Fibroblast of skin of right biceps (primary cell): Measurements from ENCODE around the gene TRAPPC12.
"Not testable (repeated sequence)": the region's sequence is repeated elsewhere in the genome, so short reads cannot be mapped to it uniquely, and the experiment has no call there.

Experiments
- DNase-seq: peaks from one replicate; pipeline ENCODE4 v3.0.0-alpha.2; 2013

The TRAPPC12 gene

DNA sequence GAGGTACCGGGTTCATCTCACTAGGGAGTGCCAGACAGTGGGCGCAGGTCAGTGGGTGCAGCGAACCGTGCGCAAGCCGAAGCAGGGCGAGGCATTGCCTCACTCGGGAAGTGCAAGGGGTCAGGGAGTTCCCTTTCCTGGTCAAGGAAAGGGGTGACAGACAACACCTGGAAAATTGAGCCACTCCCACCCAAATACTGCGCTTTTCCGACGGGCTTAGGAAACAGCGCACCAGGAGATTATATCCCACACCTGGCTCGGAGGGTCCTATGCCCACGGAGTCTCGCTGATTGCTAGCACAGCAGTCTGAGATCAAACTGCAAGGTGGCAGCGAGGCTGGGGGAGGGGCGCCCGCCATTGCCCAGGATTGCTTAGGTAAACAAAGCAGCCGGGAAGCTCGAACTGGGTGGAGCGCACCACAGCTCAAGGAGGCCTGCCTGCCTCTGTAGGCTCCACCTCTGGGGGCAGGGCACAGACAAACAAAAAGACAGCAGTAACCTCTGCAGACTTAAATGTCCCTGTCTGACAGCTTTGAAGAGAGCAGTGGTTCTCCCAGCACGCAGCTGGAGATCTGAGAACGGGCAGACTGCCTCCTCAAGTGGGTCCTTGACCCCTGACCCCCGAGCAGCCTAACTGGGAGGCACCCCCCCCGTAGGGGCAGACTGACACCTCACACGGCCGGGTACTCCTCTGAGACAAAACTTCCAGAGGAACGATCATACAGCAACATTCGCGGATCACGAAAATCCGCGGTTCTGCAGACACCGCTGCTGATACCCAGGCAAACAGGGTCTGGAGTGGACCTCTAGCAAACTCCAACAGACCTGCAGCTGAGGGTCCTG is 9.9 kb upstream of the TRAPPC12 start:
- not testable (repeated sequence) for DNase-seq

DNA sequence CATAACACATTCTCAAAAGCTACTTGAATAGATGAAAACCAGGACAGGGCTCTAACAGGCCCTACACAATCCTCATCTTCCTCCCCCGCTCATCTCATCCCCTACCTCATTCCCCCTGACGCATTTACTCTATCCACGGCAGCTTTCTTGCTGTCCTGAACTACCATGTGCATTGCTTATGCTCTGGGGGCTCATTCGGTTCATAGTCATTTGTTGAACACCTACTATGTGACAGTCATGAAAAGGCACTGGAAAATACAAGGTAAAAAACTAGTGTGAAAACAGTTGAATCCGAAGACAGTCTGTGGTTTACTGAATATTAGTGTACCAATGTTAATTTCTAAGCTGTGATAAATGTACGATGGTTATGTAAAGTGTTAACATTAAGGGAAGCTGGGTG is 2.7 kb upstream of the TRAPPC12 start:
- no peak for DNase-seq

DNA sequence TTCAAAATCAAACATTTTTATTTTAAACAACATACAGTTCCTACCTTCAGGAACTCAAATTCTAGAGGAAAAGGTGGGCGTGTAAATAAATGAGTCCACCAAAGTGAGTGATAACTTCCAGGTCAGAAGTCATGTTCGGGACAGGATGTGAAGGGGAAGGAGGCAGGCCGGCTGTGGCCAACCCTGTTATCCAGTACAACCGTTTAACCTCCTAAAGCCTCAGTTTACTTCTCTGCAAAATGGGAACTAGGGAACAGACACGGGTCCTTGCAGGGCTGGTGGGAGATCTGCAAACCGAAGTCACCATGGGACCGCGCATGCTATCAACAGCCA is 2.2 kb upstream of the TRAPPC12 start:
- DNase-seq = peak; percentile 51

DNA sequence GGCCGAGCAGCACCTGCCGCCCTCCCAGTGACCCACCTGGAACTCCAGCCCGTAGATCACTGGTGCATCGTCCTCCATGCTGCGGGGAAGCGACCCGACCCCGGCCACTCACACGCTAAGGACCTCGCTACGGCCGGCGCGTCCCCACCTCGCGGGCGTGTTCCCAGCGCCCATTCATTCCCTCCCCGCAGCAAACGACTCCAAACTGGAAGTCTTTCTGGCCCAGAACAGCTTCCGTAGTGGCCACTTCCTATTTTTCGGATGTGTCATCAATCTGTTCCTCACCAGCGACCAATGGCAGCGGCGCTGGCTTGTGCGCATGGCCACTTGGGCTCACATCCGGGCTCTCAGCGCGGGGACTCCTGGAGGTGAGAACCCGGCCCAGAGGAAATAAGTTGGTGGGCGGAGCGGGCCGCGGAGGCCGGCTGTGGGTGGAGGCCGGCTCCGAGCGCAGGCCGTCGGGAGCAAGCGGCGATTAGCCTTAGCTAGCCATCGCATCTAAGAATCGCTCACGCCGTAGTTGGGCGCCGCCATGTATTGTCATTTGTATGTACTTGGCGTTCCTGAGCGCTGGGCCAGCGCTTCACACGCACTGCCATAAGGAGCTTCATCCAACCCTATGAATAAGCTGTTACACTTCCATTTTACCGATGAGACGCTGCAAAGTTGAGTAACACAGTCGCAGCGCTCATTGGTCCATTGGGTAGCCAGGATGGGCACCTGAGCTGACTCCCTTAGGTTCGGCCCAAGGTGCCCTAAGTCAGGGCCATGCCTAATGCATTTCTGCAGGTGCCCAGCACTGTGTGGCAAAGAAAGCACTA is 1.7 kb upstream of the TRAPPC12 start, which contains the start of gene EIPR1:
Gene EIPR1 (minus strand): TSS at position 207 of the 821 bp plus-strand sequence. CDS start 129 bp downstream, at position 78.
- peak; percentile 99 for DNase-seq

DNA sequence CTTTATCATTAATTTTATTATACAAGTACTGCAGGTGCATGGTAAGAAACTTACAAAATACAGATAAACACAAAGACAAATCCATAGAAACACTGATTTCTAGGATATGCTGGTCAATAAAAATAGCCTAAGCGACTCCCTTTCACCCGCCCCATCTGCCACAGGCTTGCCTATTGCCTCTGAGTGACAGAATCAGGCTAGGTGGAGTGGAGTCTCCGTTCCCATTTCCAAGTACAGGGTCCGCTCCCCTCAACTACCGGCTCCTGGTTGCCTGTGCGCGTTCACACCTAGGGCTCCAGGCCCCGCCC is 201 bp upstream of the TRAPPC12 start:
- no peak for DNase-seq

DNA sequence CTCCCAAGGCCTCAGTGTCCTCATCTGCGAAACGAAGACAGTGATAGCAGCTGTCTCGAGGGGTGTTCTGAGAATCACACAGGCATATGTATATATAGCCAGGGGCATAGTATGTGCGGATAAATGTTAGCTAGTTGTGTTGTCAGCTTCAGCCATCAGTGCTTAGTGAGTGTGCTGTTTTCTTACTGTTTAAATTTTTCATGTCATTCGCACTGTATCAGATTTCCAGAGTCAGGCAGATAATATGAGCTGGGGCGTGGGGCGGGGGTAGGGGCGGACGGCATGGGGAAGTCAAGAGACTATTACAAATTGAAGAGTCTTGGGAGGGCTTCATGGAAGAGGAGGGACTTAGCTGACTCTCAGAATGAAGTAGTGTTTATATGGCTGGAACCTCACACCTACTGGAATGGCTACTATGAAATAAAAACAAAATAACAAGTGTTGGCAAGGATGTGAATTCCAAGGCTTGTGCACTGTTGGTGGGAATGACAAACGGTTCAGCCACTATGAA is 7.0 kb downstream of the TRAPPC12 start:
- no peak for DNase-seq

DNA sequence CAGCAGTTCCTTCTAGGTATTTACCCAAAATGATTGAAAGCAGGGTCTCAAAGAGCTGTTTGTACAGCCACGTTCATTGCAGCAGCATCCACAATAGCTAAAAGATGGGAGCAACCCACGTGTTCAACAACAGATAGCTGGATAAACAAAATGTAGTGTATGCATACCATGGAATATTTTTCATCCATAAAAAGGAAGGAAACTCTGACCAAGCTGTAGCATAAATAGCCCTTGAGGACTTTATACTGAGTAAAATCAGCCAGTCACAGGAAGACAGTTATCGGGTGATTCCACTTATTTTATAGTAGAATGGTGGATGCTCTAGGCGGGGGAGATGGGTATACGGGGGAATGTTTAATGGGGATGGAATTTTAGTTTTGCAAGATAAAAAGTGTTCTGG is 7.5 kb downstream of the TRAPPC12 start:
- no peak for DNase-seq

DNA sequence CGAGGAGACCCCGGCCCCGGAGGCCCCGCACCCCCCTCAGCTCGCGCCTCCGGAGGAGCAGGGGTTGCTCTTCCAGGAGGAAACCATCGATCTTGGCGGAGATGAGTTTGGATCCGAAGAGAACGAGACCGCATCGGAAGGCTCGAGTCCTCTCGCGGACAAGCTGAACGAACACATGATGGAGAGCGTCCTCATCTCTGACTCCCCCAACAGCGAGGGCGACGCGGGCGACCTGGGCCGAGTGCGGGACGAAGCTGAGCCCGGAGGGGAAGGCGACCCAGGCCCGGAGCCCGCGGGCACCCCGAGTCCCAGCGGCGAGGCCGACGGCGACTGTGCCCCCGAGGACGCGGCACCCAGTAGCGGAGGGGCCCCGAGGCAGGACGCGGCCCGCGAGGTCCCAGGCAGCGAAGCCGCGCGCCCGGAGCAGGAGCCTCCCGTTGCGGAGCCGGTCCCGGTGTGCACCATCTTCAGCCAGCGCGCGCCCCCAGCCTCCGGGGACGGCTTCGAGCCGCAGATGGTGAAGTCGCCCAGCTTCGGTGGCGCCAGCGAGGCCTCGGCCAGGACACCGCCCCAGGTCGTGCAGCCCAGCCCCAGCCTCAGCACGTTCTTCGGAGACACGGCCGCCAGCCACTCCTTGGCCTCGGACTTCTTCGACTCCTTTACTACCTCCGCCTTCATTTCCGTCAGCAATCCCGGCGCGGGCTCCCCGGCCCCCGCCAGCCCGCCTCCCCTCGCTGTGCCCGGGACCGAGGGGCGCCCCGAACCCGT is 8.3 kb downstream of the TRAPPC12 start:
- no peak for DNase-seq

DNA sequence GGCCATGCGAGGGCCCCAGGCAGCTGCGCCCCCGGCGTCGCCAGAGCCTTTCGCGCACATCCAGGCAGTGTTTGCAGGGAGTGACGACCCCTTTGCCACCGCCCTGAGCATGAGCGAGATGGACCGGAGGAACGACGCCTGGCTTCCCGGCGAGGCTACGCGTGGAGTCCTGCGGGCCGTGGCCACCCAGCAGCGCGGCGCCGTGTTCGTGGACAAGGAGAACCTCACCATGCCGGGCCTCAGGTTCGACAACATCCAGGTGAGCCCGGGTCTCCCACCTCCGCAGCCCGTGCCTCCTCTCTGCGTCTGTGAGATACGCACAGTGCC is 8.9 kb downstream of the TRAPPC12 start:
- DNase-seq = no peak

DNA sequence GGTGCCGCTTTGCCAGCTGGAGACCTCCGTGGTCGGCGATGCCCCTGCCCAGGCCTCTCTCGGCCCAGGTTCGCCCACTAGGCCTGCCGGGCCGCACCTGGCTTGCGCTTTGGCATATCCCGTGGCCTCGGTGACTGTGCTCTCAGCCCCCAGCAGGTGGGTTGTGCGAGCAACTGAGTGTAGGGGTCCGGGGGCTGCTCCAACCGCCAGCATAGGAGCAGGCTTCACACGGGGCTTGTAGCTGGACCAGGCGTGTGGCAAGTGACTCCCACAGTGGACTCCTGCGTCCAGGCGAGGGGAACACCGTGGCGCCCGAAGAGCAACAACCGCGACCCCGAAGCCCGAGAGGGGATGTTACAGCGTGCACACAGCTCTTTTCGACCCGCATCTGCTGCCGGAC is 9.7 kb downstream of the TRAPPC12 start:
- no peak for DNase-seq

DNA sequence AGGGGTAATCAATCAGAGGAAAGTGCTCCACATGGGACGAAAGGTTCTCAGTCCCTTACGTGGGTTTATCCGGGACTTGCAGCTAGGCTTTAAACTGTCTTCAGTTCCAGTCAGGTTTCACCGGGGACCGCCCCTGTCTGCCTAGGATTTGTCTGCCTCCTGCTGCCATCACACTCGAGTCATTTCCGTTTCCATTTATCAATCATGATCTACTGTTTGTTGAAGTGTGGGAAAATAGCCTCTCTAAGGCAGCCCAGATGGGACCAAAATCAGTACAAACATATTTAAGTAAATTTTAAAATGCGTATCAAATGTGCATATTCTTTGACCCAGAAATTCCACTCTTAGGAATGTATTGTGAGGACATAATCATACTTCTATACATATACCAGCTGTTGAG is 10.5 kb downstream of the TRAPPC12 start:
- no peak for DNase-seq

DNA sequence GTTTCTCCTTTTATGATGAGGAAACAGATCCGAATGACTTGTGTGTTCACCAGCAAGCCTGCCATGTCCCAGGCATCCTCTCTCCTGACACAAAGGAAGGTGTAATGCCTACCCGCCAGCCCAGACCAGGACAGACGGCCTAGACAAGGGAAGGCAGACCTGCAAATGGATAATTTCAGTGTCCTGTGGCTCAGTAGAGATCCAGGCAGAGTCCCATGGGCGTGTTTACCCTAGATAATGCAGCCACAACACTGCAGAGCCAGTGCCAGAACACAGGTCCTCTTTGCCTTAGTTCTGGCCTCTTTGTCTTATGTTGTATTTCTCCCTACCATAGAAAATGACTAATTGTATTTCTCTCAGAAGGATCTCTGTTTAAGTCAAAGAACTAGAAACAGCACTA is 12.7 kb downstream of the TRAPPC12 start:
- no peak for DNase-seq

DNA sequence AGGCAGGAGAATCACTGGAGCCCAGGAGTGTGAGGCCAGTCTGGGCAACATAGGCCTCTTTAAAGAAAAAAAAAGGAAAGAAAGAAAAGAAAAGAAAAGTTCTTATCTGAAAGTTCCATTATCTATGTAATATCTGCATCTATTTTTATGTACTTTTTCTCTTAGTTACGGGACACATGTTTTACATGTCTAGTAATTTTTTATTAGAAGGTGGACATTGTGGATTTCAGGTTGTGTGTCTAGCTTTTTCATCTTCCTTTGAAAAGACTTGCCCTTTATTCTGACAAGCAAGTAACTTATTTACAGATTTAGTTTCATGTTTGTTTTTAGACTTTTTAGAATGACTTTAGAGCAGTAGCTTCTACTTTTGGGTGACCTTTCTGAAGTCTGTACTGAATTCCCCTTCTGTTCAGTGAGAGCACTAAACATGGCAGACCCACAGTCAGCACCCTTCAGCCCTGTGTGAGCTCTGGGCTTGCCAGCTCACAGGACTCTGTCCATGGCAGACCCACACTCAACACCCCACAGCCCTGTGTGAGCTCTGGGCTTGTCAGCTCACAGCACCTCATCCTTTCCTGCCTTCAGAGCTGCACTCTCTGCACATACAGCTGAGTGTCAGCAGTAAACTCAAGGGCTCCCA is 17.5 kb downstream of the TRAPPC12 start:
- no peak for DNase-seq

DNA sequence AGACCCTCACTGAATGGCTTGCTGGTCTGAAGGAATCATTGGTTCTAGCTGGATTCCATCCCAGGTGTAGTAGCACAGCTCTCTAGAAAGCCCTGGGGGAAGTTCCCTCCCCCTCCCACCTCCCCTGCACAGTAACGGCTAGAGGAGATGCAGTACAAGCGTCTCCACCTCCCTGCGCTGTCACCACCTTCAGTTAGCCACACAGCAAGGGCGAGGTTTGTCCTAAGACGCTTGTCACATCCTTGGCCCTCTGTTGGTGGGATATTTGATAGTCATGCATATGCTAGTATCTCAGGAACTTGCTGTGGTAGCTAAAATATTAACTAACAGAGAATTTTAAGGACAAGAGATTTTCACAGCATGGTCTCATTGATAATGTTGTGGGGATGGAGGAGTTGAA is 19.4 kb downstream of the TRAPPC12 start:
- no peak for DNase-seq

DNA sequence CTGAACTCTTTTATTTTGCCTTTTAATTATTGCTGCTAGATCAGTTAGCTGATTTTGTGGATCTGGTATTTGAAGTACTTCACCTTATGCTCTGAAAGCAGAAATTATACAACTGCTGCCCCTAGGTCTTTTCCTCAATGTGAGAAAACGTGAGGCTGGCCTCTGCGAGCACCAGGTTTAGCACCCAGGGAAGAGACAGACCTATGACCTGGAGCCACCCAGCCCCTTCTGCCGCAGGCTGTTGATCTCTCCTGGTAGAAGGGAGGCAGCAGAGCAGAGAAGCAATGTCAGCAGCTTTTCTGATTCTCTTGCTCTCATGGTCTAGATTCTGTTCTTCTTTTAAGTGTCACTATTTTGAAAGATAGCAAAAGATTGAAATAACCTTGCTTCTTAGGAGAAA is 19.9 kb downstream of the TRAPPC12 start:
- DNase-seq = no peak

DNA sequence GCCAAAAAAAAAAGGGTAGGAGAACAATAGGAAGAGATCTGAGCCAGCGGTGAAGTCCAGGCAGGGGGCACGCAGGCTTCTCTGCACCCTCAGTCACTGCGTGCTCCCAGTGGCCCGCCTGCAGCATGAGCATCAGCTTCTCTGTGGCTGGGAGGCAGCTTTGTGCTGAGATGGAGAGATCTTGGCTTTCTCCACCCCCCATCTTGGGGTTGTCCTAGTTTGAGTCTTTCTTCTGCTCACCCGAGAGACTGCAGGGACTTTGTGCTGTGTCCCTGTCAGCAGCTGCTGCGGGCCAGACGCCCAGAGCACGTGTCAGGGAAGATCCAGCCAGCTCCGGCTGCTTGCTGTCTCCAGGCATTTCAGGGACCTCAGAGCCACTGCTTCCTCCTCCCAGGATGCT is 20.3 kb downstream of the TRAPPC12 start:
- DNase-seq = no peak

DNA sequence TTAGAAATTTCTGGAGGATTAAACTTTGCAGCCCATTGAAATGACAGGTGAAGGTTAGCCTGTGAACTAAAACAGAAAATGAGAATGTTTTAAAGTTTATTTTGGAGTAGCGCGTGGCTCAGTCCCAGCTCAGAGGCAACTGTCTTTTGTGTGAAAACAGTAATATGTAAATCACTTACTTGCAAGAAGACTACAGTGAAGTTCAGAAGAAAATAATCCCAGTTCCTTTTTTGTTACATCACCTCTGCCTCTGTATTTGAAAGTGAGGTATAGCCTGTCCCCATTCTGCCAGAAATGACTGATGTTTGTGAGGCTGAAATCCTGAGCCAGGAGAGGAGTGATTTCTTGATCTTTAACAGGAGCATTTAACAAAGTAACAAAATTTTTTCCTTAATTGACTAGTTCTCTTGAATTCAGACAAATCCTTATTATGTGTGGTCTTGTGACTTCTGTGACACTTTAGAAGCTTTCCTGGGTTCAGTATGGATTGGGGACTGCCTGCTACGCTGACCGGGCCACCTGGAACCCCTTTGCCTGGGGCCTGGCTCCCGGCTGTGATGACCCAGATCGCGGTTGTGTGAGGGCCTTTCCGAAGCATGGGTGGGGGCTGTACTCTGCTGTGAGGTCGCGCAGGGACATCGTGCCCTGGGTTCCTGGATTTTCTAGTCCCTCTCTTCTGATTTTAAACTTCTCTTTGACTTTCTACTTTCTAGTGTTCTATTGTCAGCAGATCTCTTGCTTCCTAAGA is 24.3 kb downstream of the TRAPPC12 start:
- no peak for DNase-seq

DNA sequence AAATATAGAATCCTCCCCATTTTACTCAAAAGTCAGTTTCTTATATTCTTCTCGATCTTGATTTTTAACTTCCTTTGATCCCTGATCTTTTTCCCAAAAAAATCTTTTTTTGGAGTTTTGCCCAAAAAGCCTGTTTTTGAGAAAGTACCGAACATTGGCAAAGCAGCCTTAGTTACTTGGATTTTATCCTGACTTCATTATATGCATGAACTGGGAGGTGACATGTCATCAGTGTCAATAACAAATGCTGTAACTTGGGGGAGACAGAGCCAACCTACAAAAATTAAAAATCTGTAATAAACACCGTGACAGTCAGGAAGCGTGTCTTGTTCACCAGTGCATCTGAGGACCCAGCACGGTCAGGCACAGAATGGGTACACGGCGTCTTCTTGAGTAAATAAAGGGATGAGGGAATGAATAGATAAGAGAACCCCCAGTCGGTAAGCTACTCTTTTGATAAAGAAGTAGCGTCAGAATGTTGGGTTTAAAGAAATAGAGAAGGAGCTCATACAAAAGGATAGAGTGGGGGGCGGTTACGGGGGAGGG is 24.9 kb downstream of the TRAPPC12 start:
- DNase-seq = no peak

DNA sequence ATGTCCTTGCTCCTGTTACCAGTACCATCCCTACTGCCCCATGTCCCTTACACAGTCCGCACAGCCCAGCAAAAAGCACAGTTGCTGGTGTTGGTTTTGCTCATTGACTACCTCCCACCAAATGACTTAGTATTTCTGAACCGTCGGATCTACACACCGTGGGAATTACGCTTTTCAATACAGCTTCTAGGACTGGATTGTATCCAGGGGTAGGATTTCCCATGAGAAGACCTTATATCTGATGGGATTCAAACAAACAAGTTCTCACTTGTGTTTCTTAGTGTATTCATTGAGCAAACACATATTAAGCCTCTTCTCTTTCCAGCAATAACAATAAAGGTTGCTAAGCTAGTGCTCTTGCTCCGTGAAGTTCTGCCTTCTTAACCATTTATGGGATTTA is 25.8 kb downstream of the TRAPPC12 start:
- no peak for DNase-seq

DNA sequence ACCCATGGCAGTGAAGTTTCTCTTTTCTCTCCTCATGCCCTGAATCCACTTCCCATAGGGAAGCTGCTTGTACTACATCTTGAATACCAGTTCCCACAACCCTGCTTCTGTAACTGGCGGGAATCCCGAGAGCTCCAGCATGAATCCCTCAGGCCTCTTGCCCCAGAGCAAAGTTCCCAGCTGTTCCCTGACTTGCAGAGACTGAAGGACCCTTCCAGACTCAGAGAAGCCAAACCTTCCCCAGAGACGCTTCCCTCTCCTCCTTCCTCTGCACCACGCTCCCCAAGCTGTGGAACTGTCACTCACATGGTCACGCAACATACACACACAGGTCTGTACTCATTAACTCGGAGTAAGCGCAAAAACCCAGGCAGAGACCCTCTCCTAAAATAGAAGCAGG is 26.4 kb downstream of the TRAPPC12 start:
- DNase-seq = no peak

DNA sequence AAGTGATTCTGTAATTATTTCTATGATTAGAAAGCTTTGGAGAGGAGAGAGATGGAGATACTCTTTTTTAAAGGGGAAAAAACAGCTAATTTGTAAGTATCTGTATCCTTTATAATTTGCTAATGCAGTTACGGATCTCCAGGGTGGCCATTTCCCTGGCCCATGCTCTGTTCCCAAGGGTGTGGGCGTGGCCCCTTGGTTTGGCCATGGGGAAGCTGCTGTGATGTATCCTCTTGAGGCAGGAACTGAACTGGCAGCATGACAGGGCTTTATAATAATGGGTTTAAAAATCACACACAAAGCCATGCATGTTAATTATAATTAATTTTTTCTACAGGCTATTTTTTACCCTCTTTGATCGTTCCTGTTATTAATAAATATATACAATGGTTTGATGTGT is 27.0 kb downstream of the TRAPPC12 start:
- DNase-seq = no peak

DNA sequence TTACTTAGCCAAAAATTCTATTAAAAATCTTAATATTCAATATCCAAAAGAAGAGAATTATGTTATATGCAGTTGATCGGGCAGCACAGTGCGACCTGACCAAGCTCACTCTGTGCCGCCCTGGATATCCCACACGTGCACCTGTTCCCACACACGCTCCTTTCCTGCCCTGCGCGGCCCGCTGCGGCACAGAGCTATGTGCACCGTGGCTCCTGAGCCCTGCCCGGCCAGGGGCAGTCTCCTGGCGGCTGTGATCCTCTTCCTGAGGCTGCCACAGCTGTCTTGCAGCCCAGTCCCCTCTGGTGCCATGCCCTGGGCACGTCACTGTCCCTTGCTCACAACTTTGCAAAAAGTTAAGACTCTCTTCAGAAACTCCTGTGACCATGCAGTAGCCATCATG is 29.3 kb downstream of the TRAPPC12 start:
- no peak for DNase-seq
